Stimulated activated CD8-positive, alpha-beta memory T cell treated with anti-CD3 and anti-CD28 coated beads, Interleukin-7, amount 100 ng/mL, for 1 hour (primary cell): ENCODE results near the gene USP10.

ENCODE experiments used
- DNase-seq, 2 donors: peaks; one replicate each; pipeline ENCODE4 v3.0.0-alpha.2; 2020; ENCODE audit warnings: low read depth in 2 of 2

Gene USP10

DNA sequence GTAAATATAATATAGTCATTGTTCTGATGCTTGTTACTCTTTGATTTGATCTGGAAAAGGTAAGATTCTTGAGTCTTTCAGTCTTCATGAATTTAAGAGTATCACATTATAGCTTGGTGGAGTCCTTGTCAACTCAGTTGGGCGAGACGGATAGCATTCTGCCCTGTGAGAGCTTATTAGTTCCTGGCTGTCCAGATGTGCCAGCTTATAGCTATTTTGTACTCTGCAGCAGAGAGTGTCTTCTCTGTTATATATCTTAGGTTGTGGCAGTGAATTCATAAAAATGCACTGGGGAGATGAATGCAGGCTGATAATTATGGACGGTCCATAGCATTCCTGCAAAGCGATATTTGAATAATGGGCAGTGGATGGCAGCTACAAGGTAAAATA lies 69.0 kb downstream of the USP10 start:
- no peak for DNase-seq

DNA sequence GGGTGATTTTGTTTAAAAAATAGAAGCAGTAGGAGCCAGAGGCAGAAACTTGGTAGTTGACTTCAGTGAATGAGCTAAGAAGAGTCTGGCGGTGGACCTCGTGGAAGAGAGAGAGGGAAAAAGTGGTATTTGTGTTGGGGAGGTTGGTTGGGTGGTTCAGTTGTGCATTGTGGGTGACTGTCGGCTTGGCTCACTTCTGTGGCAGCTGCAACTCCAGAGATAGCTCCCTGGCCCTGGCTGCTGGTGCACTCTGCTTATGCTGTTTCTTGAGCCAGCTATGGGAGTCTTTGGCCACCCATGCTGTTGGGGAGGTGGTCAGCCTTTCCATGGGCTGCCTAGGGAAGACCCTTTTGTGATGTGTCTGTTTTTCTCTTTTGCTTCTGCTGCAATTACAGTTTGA lies 69.6 kb downstream of the USP10 start:
- DNase-seq: no peak

DNA sequence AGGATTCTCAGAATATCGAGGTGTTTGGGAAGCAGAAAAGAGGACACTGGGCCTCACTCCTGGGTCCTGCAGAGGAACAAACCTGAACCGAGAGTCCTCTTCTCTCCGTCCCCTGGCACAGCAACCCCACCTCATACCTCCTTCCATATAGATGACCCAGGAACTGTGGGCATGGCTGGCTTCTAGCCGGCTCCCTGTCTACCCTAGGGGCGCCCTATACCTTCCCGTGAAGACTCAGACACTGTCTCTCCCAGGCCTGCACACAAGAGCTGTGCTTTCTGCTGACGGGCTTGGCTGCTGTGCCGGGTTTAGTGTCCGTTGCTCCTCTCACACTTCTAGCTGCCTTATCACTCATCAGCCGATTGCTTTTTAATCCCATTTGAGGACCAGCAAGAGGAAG lies 73.5 kb downstream of the USP10 start:
- DNase-seq: no peak

DNA sequence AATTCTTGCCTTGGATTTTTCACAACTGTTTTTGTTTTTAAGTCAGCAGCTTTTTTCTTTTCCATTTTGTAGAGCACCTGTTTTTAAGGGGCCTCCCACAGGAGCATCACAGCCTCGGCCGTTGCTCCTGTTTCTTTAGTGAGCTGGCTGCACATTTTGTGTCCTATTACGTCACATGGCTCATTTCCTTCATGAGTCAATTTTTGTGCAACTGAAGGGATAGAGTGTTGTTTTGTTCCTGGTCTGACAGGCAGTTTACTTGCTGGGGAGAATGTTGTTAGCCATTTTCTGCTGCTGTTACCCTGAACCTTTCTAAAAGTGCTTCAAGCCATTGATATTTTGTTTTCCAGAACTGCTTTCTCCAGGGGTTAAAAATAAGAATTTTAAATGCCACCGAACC lies 75.0 kb downstream of the USP10 start:
- no peak for DNase-seq

DNA sequence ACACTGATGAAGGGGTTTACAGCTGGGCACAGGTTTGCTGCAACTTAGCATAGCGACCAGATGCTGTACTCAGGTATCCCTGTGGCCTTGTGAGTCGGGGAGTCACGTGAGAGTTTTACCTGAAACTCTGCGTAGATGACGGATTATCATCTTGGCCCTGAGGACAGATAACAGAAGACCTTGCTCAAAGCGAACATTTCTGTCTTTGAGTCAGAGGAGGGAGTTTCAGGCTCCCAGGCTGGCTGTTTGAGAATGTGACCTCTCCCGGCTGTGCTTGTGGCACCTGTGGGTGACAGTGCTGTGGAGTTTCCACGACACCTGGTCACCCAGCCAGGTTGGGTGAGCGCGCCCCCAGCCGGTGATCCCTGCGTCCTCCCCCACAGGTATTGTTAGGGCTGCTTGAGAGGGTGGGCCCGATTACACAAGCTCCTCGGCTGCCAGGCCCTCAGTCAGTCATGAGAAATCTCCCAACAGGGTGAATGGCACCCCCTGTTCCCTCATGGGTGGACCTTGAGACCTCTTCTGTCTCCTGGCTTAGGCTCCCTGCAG lies 75.5 kb downstream of the USP10 start:
- no peak for DNase-seq

DNA sequence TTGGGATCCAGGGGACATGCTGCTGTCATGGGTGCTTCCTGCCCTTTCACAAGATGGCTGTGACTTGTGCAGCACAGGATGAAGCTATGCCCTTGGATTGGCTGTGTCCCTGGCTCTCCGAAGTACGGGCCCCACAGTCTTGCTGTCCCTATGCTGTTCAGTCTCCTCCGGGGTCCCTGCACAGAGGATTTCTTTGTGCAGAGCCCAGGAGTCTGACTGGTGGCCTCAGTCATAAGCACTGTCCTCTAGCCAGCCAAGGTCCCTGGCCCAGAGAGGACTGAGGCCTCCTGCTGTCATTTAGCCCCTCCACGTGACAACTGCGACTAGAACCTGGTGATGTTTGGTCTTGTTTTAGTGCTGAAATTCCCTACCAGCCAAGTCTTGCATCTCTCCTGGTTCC lies 77.6 kb downstream of the USP10 start:
- no peak for DNase-seq

DNA sequence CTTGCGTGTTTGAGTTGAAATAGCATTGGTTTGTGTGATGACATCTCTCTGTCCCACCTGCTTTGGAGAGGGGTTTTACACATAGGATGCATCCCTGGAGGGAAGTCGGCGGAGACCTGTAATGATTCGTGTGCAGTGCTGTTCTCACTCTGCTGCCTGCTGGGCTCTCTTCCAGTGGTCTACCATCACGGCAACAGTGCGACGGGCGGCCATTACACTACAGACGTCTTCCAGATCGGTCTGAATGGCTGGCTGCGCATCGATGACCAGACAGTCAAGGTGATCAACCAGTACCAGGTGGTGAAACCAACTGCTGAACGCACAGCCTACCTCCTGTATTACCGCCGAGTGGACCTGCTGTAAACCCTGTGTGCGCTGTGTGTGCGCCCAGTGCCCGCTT lies 78.9 kb downstream of the USP10 start:
- no peak for DNase-seq

DNA sequence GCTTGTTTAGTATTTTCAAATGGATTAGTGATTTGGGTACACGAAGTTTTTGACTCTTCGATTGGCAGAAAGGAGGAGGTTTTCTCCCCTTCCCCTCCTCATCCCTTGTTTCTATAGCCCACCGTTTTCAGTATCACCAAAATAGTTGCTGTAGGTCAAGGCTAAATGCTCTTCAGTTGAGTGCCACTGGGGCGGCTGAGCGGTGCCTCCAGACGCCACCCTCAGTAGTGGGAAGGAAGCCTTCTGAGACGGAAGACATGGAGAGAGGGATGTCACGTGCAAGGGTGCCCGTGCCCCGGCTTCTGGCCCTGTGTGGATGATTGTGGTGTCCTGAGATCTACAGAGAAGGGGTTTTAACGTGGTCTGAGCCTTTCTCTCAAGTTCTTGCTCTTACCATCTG lies 80.3 kb downstream of the USP10 start:
- DNase-seq: no peak

DNA sequence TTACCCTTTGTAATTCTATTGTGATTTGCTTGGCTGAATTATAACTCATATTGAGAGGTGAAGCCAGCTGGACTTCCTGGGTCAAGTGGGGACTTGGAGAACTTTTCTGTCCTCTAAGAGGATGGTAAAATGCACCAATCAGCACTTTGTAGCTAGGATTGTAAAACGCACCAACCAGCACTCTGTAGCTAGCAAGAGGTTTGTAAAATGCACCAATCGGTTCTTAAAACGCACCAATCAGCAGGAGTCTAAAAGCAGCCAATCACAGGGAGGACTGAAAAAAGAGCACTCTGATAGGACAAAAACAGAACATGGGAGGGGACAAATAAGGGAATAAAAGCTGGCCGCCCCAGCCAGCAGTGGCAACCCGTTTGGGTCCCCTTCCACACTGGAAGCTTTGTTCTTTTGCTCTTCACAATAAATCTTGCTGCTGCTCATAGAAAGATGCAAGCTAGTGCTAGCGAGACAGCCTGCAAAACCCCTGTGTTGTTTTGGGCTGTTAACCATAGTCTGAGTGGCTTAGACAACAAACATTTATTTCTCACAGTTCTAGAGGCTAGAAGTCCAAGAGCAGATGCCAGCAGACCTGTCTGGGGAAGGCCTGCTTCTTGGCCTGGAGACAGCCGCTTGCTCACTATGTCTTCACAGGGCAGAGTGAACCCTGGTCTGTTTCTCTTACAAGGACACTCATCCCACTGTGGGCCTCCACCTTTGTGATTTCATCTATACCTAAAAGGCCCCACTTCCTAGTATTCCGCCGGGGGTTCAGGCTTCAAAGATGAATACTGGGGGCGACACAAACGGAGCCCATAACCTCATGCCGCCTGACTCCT lies 81.0 kb downstream of the USP10 start:
- DNase-seq: no peak

DNA sequence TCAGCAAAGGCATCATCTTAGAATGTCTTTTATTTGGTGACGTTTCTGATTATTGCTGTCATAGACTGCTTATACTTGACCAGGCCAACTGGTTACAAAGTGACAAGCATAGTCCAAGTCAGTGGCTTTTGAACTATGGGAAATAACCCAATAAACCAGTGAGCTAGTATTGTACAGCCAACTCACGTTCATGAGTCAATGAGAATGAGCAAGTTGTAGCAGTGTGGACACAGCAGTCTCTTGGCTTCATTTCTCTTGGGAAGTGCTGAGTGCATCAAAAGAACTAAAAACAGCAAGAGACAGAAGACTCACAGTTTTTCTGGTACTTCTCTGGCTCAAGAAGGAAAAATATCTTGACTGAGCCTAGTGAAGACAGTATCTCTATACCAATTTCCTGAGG lies 83.0 kb downstream of the USP10 start:
- DNase-seq: no peak

DNA sequence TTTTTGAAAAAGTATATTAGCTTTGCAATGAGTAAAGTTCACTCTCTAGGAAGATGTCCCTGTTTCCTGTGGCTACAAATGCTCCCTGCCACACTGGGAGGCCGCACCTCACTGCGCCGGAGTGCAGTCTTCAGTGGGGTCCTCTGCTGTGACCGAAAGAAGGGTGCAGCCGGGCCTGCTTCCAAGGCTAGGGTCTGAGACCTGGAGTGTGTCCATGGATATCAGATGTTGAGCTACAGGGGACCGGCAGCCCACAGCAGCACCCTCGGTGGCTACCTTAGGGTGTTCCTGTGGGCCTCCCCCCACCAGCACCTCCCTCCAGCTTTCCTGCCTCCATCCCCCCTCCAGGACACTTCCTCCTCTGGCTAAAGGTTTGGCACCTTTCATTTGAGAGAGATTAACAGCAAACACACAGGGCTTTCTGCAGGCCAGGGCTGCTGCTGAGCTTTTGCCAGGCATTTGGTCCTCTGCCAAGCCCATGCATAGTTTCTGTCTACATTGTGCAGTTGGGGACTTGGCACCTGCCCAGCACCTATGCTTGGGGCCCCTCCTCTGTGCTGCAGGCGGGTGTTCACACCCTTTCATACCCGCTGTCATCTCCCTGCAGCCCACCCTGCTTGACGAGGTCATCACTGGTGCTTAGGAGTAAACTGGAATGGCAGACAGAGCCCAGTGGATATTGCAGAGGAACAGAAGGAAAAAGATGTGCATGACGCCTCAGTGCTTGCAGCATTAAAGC lies 86.2 kb downstream of the USP10 start:
- DNase-seq: no peak

DNA sequence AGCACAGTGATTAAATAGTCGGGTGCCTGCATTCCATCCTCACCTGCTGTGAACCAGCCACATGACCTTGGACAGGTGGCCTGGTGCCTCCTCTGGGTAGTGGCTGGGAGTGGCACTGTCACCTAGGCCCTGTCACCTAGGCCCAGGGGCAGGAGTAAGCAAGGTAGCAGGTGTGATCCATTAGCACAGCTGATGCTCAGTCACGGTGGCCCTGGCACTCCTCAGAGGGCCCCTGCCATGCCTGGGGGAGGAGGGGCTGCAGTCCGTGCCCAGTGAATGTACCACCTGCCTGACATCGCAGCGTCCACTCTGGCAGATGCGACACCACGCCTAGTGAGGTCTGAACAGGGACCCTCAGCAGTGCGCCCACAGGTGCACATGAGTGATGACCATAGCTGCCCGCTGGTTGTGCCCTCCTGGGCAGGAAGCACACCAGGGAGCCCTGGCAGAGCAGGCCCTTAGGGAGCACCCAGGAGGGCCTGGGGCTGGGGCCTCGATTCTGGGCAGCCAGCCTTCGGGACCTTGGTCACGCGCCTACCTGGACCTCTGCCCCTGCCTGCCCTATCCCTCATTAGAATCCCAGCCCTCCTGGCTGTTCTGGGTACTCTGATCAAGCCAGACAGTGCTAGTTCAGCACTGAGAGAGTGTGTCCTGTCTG lies 86.9 kb downstream of the USP10 start:
- DNase-seq: no peak

DNA sequence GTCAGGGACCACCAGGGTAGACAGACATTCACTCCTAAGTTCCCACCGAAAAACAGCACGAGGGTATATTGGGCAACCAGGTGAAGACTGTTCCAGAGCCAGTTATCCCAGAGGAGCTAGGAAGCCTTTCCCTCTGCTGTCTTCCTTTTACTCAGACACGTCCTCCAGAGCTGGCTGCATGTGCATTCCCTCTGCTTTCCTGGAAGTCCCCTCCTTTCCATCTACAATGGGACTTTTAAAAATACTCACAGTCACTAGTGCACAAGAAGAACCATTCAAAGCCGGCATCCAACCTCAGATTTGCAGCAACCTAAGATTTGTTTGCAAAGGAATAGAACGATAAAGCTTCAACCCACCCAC lies 87.4 kb downstream of the USP10 start:
- DNase-seq: no peak

DNA sequence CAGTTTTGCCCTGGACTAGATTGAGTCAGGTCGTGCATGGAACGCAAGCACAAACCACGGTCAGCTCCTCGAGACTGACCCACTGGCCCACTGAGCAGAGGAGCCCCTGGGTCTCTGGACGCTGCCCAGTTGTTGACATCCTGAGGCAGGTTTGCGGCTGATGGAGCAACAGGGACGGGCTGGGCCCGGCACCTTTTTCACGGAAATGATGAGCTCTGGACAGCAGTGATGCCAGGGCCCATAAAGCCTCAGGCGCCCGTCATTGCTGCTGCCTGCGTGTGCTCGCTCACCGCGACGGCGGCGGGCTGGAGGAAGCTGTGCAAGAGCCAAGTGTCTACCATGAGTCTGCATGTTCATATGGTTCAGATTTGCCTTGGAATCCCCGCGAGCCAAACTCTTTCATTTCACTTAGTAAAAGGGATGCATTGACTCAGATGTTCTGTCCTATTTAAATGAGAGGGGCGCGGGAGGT lies 89.2 kb downstream of the USP10 start:
- no peak for DNase-seq

DNA sequence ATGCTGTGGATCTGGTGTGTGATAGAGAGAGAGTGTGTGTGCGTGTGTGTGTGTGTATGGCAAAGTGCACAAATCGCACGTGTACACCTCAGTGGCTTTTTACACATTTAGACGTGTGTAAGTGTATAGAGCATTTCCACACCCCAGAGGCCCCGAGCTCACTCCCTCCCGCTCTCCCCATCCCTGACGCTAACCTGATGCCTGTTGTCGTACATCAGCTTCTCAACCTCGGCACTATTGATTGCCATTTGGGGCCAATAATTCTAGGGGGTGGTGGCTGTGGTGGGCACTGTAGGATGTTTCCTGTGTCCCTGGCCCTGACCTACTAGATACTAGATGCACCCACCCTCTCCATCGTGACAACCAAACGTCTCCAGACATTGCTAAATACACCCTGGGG lies 89.6 kb downstream of the USP10 start:
- no peak for DNase-seq

DNA sequence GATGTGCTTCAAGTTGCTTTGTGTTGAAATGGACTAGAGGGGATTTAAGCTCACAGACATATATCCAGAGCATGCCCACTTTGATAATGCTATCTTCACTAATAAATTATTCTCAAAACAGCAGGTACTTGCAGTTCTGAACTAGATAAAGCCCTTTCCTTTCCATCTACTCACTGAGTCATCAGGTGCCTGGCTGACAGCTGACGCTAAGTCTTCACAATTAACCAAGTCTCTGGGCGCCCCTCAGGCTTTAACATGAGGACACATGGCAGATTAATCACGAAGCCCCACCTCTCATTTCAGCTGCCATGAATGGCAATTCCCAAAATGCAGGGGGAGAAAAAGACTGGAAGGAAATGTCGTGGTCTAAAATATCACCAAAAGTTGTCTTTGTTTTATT lies 90.5 kb downstream of the USP10 start:
- no peak for DNase-seq

DNA sequence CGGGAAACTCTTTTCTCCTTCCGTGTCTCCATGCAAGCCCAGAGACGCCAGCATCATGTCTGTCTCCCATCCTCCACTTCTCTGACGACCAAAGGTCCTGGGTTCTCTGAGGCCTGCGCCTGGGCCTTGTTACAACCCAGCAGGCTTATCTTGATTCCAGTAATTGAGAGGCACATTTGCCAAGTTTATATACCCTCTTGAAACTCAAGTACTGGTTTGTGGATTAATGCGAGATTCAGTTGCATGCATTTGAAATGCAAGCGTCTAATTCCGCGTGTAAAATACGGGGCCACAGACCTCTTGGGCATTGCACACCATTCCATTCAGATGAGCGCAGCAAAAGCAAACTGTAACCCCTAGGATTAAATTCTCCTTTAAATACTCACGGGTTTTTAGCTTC lies 91.3 kb downstream of the USP10 start:
- DNase-seq: no peak

DNA sequence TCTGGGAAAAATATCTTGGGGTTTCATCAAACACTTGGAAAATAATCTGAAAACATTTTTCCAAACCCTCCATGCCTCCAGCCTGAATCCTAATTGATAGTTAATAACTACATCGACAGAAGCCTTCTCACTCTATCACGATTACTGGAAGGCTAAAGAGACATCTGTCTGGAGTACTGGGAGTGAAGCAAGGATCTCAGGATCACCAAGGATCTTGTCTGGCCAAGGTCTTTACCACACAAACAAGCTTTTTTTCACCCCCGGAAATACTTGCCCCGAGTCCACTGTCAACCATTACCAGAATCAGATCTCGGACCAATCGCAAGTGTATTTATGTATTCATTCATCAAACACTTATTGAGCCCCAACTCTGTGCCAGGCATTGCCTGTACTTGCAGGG lies 91.7 kb downstream of the USP10 start:
- DNase-seq: no peak

DNA sequence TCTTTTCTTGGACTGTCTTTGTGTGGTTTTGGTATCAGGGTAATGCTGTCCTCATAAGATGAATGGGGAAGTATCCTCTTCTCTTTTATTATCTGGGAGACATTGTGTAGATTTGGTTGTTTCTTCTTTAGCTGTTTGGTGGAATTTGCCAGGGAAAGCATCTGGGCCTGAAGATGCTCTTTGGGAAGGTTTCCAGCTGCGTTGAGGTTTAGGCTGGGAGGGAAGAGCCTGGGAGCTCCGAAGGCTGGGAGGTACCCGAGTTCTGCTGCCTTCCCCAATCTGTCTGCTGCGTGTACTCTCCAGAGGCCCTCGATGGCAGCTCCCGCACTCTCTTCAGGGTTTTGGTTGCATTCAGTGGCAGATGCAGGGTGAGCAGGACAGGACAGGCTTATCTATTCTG lies 94.4 kb downstream of the USP10 start:
- DNase-seq: no peak

DNA sequence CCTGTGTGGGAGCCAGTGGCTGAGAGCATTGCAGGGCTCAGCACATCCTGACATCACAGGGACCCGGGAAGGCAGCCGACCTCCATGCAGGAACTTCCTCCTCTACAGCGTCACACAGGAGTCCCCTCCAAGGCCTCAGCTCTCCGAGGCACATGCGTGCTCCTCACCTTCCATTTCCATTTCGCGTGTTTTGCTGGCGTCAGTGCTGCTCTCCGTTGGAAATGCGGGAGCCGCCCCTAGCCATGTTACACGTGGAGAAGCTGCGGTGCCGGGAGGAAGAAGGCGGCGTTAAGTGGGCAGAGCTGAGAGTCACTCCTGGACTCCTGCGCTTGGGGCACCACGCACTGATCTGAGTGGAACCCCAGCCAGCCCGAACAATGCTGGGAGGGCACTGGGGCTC lies 94.8 kb downstream of the USP10 start:
- DNase-seq: no peak

DNA sequence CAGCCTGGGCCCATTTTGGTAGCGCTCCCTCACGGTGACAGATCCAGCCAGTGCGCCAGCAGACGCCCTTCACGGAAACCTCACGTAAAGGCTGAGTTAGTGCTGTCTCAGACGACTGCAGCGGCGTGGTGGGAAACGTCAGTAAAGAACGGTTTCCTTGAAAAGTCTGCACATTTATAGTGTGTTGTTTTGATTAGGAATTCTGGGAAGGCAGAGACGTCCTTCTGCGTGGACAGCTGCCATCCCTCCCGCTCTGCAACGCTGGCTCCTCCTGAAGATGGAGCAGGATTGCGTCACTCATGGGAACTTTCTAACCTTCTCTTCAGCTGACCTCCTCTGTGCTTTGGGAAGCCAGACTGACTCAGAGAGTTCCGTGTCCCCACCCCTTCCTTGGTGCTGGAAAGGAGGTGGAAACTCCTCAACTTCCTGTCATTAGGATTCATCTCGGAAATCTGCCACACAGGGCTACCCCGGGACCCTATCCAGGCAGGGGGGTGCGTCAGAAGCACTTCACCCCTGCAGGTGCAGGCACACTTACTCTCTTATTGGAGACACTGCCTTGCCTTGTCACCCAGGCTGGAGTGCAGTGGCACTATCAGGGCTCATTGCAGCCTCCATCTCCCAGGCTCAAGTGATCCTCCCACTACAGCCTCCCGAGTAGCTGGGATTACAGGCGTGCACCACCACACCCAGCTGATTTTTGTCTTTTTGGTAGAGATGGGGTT lies 95.7 kb downstream of the USP10 start:
- no peak for DNase-seq
